Activated T-helper 1 cell treated with Interleukin-2 at 50 U/mL for 16 hours (primary cell): ENCODE results near the gene NAA10.

Experiments
- DNase-seq: peaks from one replicate; pipeline ENCODE4 v3.0.0-alpha.2; 2020; ENCODE audit warnings: low read depth

Gene NAA10

GRCh38 chrX:153948847-153949805 is 14.3 kb upstream of the NAA10 start:
- DNase-seq: no peak

DNA sequence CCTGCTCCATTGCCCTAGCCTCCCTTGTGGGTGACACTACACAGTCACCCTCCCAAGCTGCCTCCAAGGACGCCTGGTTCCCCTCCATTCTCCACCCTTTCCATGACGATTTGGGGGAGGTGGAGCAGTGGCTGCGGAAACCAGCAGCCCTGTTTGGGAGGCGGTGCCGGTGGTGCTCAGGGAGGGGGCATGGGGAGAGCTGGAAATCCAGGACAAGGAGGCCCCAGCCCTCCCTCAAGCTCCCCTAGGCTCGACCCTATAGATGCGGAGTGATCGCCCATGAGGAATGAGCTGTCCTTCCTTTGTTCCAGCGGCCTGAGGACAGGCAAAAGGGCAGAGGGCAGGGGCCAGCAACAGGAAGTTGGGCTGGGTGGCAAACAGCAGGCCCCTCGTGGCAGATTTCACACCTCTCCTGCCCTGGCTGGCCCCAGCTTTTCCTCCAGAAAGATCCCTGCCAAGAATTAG is 13.2 kb upstream of the NAA10 start:
- no peak for DNase-seq

DNA sequence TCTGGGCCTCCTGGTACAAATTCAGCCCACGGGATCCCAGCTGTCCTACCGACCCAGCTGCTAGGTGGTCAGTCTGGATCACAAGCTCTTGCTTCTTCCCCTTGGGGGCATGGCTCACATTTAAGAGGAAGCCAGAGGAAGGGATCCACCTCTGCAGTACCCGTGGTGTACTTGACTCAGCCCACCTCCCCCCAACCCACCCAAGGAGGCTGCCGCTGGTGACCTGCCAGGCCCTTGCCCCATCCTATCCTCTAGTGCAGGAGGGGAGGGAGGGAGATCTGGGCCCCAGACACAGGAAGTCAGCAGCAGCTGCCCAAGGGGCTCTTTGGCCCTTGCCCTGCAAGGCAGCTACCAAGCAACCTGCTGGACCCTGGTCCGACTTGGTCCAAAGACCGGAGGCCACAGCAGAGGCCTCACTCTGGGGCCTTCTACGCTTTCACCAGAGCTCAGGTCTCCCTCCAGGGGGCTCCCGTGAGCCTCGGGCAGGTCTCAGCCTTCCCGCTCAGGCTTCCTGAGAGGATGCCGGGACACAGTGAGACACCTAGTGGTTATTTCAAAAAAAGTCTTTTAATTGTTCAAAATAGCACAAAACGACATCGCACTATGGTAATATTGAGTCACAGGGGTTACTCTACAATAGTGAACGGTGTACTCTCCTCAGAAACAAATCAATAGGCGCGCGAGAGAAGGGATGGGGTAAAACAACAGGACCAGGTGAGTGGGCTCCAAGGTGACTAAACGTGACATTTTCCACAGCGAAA is 12.4 kb upstream of the NAA10 start:
- DNase-seq: peak; percentile 57

GRCh38 chrX:153945956-153946943 is 11.4 kb upstream of the NAA10 start:
- DNase-seq: no peak

- DNase-seq: no peak
These were observed 9.9 kb upstream of the NAA10 start for GRCh38 chrX:153944800-153945150.

DNA sequence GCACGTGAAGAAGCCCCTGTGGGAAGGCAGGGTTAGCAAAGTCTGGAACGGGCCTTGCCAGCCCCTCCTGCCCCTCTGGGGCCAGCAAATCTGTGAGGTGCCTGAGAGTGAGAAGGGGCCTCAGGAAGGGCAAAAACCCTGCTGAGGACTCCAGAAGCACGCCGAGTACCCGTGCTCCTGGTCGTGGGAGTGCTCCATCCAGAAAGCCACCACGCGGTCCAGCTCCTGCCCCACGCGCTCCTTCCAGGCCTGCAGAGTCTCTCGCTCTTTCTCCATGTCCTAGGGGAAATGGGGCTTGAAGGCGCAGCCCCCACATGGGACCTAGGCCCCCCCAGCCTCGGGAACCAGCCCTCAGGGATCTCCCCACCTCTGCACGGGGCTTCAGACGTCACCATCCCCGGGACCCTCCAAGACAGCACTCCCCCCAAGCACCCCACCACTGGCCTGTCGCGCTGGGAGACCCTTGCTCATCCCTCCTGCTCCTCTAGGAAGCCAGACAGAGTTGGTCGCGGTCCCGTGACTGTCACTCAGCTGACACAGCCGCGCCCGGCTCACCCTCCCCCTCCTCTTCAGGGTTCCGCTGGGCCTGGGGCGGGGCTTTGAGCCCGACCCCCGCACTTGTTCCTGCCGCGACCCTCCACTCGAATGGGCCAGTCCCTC is 9.4 kb upstream of the NAA10 start, which contains the start of gene RENBP:
TSS of gene RENBP (minus strand) at position 504 of the 660 bp plus-strand sequence. CDS start at position 471, 33 bp downstream.
- no peak for DNase-seq

DNA sequence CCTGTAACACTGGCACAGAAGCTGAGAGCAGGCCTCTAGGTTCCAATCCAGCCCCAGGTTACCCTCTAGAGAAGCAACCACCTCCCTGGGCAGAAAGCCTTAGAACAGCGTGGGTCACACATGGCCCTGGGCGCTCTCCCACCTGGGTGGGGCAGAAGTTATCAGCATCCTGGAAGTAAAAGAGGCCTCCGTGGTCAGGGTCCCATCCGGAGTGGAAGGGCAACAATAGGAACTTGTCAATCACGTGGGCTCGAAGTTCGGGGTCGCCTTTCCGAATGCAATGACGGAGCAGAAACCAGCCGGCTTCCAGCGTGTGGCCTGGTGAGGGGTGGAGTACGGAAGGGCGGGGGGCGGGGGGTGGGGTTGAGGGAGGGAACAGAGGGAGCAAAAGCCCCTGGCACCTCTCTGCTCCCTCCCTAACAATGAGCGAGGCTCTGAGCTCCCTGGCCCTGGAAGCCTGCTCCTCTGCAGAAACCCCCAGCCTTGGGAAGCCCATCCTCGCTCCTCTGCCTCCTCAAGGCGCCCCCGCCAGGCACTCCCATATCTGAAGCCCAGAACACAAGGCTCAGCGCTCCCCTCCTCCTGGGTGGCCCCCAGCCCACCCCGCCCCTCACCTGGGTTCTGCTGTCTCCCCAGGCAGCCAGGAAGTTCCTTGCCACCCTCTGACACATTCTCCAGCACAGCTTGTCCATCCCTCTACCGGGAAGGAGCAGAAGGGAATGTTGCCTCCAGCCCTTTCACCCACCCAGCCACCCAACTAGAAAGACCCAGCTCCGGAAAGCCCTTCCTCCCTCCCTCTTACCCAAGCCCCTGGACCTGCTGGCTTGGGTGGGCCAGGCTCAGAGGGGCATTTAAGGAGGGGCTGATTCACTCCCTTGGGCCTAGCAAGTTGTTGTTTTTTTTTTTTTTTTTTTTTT is 6.8 kb upstream of the NAA10 start:
- DNase-seq: no peak

DNA sequence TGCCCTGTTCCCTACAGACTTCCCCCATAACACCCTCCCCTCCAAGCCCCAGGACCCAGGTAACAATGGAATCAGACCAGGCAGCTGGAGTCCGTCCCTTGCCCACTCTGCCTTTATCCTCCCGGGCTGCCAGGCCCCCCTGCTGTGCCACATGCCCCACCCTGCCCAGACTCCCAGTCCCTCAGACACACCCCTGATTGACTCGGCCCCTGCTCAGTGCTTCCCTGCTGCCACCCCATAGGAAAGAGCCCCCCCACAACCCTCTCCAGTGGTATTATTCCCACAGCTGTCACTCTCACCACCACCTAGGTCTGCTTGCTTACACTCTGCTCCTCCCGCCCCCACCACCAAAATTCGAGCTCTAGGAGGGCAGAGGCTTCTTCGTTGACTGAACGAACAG is 4.7 kb upstream of the NAA10 start:
- DNase-seq: no peak

DNA sequence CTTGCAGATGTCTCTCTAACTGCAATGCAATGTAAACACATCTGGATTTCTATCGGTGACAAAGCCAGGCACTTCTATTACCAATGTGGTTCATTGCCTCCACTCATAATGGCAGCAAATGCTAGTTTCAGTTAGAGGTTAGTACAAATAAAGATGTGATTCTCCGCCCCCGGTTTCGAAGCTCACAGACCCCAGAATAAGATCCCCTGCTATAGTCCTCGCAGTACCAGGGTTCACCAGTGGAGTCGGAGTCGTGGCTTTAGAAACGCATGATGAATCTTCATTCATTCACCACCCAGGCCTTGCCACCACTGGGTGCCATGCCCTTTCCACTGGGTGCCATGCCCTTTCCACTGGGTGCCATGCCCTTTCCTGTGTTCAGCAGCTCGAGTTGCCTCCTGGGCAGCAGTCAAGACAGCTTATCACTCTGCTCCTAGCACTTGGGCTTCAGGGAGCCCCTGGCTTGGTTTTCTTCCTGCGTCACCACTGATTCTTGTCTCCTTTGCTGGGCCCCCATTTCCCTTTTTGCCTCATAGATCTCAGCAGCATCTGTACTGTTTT is 3.5 kb upstream of the NAA10 start:
- DNase-seq: no peak

GRCh38 chrX:153937056-153937455 is 2.2 kb upstream of the NAA10 start:
- no peak for DNase-seq

GRCh38 chrX:153935326-153935851 is 552 bp upstream of the NAA10 start:
- DNase-seq: no peak

DNA sequence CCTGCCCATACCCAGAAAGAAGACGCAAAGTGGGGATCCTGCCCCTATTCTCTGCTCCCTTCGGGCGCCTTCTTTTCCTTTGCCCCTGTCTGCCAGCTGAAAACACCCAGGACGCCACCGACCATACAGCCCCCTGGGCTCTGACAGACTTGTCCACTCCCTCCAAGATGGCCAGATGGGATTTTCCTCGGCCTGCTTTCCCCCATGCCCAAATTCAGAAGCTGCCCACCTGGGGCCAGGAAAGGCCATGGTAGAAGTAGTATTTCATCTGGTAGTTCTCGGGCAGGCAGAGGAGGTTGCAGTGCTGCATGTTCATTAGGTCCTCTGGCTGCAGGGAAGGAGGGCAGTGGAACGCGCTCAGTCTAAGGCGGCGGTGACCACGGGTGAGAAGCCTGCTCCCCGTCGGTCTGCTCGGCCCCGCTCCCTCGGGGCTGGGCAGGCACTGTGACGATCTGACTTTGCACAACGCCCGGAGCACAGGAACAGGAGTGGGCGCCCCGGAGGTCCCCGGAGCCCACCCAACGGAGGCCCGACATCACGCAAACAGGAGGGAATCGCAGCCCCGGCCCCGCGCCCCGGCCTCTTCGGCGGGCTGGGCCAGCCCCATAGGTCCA is 582 bp downstream of the NAA10 start:
- no peak for DNase-seq

- DNase-seq: no peak
These were observed 1.1 kb downstream of the NAA10 start for GRCh38 chrX:153933748-153934147.

DNA sequence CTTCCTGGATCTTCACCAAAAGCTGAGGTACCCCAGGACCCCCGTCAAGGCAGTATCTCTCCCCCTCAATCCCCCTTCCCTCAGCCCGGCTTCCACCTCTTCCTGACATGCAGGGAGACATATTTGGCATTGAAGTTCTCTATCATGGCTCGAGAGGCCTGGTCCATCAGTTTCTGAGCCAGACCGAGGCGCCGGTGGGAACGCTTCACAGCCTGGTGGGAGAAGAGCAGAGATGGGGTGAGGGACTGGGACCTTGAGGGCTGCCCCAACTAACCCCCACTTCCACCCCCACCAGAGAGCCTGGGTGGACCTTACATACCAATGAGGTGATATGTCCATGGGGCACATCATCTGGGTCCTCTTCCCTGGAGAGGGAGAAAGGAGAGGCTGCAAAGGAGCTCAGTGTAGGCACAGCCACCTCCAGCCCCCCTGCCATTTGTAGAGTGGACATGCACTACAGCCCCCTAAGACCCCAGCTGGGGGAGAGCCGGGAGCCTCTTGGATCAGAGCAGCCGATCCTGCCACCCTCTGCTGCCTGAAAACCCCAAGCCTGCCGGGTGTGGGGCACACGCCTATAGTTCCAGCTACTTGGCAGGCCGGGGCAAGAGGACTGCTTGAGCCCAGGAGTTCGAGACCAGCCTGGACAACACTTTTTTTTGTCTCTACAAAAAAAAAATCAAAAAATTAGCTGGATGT is 2.5 kb downstream of the NAA10 start:
- DNase-seq: no peak

- DNase-seq: no peak
These were observed 3.1 kb downstream of the NAA10 start for GRCh38 chrX:153931748-153932147.

DNA sequence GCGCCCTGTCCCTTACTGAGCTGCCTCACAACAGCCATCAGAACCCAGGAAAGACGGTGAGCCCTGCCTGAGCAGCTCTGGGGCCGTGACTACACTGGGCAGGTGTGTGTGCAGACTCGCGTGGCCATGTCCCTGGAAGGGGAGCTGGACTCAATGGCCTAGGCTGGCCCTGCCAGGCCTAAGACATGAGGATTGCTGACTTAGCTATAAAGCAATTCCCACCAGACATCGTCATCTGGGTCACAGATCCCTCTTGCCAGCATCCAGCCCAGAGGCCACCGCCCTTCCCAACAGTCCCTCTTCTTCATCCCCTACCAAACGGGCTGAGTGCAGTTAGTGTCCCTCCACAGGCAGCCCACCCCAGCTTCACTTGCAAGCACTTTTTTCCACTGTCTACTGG is 3.7 kb downstream of the NAA10 start:
- DNase-seq: no peak

GRCh38 chrX:153930011-153930910 is 4.6 kb downstream of the NAA10 start:
- DNase-seq: no peak
